HG03159 (cell line): ENCODE data around the gene FAM219B.

Experiments
- ATAC-seq: cut with Tn5 transposase; IDR thresholded peaks from one replicate; pipeline ENCODE4 v1.9.1; 2021; ENCODE audit warnings: mild to moderate bottlenecking, moderate library complexity; ENCODE audit not compliant: unreplicated experiment

Gene FAM219B

DNA sequence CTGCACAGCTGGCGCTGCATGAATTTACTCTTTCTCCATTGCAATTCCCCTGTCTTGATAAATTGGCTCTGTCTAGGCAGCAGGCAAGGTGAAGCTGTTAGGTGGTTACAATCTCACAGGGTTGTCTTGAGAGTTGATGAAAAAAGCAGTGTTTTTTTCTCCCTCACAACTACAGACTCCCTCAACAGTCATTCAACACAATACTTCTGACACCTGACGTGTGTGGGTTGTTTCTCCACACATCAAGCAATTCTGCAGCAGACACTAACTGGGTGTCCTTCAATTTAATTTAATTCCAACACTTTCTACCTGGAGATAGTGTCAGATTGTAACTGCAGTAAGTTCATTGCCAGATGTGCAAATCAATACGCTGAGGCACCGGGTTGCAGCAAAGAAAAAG lies 28.4 kb downstream of the FAM219B start:
- ATAC-seq = no peak

DNA sequence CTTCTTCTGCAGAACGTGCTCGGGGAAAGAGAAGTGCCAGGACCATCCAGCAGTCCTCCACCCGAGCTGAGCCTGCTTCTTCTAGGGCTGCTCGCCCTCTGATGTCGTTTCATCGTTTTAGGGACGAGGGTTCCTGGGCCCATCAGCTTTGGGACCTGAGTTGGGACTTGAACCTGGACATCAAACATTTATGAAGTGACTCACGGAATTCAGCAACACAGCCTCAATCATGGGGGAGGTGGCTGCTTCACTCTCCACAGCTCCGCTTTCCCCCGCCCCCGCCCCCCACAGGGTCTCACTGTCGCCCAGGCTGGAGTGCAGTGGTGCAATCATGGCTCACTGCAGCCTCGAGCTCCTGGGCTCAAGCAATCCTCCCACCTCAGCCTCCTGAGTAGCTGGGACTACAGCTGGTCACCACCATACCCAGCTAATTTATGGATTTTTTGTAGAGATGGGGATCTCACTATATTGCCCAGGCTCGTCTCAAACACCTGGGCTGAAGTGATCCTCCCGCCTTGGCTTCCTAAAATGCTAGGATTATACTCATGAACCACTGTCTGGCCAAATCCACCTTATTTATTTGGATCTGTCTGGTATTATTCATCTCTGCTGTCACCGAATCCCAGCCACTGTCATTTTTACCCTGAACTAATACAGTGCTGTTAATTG lies 32.8 kb downstream of the FAM219B start:
- no peak for ATAC-seq

DNA sequence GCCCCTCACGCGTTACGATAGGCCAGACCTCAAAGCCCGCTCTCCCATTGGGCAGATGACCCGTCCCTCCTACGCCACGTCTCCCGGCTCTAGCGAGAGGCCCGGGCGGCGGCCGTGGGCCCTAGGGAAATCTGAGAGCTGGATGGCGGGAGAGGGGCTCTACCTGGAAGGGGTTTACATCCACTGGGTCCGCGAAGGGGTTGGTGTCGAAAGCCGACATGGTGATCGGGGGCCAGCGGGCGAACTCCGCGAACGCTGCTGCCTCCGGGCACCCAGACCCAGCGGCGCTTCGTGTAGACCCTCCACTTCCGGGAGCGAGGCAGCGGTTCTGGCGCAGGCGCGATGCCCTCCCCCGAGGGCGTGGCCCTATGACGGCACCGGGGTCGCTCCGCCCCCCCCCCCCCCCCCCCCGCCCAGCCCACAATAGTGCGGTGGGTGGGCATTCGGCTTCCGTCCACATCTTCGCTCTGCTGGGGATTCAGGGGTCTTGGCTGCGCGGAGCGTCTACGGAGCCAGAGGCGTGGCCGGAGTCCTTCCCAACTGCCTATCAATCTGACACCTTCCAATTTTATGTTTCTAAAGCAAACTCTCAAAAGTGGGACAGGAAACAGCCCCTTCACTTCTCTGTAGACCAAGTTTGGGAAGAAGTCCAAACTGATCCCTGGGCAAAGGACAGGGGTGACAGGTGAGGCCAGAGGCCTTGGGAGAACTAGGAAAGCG lies 33.5 kb downstream of the FAM219B start, which contains the start of gene SCAMP2:
SCAMP2 (minus strand) TSS at position 330 of the 720 bp plus-strand sequence; CDS start at position 220, 110 bp downstream.
- ATAC-seq = peak; percentile 79

GRCh38 chr15:74872702-74873035 lies 34.0 kb downstream of the FAM219B start:
- no peak for ATAC-seq

DNA sequence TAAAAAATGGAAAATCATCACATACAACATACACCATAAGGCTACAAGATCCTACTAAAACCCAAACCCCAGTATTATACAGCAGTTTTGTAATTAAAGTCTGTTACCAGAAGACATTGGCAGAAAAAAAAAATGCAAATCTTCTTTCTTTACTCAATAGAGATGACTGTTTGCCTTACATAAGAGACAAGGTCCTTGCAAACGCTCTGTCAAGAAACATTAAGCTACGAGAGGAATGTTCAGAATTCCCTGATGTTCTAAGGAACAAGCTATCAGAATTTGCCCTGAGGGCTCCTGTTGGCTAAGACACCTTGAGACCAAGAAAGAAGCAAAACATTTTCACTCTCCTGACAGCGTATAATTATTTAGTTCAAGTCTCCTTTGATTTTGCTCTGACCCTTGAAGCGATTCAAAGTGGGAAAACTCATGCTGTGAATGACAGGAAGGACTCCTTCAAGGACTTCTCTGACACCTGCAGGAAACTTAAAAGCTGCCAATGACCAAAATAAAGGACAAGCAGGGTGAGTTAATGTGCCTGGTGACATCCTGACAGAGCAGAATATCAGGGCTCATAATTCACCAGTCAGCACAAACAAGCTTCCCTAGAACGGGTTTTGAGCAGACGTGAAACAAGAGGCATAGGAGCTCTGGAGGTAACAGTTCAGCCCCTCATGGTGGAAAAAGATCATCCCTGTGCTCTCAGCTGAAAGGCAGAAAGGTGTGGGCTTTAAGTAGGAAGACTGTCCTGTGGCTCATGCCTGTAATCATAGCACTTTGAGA lies 36.0 kb downstream of the FAM219B start:
- ATAC-seq = no peak

- peak; percentile 52 for ATAC-seq
Observed at GRCh38 chr15:74869726-74870407, 36.8 kb downstream of the FAM219B start.

DNA sequence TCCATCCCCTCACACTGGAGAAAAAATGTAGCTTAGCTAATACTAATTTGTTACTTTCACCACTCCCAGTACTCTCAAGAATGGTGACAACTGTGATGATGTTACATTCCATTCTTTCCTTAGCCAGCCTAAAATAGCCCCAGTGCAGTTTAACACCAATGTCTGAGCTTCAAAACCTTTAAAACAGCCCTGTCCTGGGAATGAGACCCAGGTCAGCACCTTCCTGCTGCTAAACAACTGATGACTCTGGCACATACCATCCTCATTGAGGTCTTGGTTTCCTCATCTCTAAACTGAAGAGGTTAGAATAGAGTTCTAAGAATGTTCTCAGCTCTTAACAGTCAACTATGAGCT lies 37.3 kb downstream of the FAM219B start:
- no peak for ATAC-seq

GRCh38 chr15:74868059-74868458 lies 38.6 kb downstream of the FAM219B start:
- ATAC-seq = no peak

GRCh38 chr15:74867466-74868038 lies 39.1 kb downstream of the FAM219B start:
- ATAC-seq = no peak

- ATAC-seq = no peak
Observed at GRCh38 chr15:74866090-74866489, 40.6 kb downstream of the FAM219B start.

- ATAC-seq = no peak
Observed at GRCh38 chr15:74865316-74865715, 41.3 kb downstream of the FAM219B start.

GRCh38 chr15:74864296-74864695 lies 42.4 kb downstream of the FAM219B start:
- no peak for ATAC-seq

- no peak for ATAC-seq
Observed at GRCh38 chr15:74863239-74864056, 43.2 kb downstream of the FAM219B start.

- ATAC-seq = no peak
Observed at GRCh38 chr15:74858369-74858740, 48.3 kb downstream of the FAM219B start.

GRCh38 chr15:74857671-74858368 lies 48.8 kb downstream of the FAM219B start:
- ATAC-seq = peak; percentile 6

DNA sequence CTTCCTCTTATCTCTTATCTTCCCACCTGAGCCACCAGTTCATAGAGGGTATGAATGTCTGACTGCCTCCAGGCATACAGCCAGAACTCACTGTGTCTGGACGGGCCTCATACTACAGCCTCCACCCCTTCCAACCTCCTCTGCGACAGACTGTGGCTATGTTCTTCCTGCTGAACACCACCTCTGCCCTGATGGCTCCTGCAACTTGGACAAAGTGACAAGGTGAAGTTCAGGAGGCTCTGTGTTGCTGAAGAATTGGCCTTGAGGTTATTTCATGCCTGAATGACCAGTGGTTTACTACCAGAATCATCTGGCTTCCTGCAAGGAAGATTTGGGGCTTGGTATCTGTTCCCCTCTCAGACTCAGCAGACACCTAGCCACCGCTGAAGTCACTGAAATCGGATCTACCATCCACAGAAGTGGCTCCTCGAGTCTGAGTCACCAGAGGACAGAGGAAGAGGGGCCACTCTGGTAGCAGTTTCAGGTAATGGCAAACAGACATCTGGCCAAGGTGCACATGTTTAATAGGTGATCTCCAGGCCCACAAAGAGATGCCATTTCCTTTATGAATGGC lies 49.5 kb downstream of the FAM219B start:
- ATAC-seq = peak; percentile 75

GRCh38 chr15:74856537-74856936 lies 50.1 kb downstream of the FAM219B start:
- no peak for ATAC-seq

- ATAC-seq = no peak
Observed at GRCh38 chr15:74855857-74856256, 50.8 kb downstream of the FAM219B start.

- no peak for ATAC-seq
Observed at GRCh38 chr15:74854453-74855022, 52.1 kb downstream of the FAM219B start.
